ENCODE results near the gene KIR2DL4.
"Not testable (repeated sequence)": the region's sequence is repeated elsewhere in the genome, so short reads cannot be mapped to it uniquely, and the experiment has no call there.

The KIR2DL4 gene

DNA sequence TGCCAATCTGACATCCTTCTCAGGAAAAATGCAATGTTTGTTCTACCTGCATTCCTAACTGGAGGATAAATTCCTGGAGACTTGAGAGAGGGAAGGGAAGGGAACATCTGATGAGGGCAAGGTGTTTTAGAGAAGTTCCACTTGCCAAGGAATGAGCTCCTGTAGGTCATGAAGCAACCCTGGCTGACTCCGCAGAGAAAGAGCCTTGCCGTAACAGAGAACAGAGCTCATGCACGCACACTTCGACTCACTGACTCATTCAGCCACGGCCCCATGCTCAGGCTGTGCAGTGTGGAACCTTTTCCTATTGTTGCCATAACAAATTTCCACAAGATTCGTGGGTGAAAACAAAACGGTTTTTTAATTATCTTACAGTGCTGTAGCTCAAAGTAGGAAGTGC is 24.5 kb upstream of the KIR2DL4 start:
- H3K27ac ChIP-seq, result peak overlapping the region; percentile 60
- not testable (repeated sequence) for H3K9me3 ChIP-seq; H3K4me1 ChIP-seq (ENCODE audit: control insufficient read depth in 1 of 2, insufficient read depth in 1 of 2, low read depth in 1 of 2, low read length in 1 of 2)

DNA sequence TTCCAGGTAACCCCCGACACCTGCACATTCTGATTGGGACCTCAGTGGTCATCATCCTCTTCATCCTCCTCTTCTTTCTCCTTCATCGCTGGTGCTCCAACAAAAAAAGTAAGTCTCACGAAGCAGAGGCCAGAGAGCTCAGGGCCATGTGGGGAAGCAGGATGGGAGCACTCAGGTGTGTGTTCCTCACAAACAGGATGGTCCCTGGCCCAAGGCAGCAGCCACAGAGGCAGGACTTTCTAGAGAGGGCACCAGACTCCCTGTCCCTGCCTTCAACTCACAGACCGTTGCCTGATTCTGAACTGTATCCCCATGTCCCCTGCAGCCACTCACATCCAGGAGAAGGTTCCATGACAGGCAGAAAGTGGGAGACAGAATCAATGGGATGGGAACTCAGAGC is 20.5 kb upstream of the KIR2DL4 start:
- H3K4me3 ChIP-seq (ENCODE audit: low read depth in 1 of 2, low read length in 1 of 2); H3K27ac ChIP-seq; H3K36me3 ChIP-seq; H3K27me3 ChIP-seq; H3K9me3 ChIP-seq: not testable (repeated sequence)
- H3K4me1 ChIP-seq (ENCODE audit: control insufficient read depth in 1 of 2, insufficient read depth in 1 of 2, low read depth in 1 of 2, low read length in 1 of 2), result peaks cover 9 to 12% of the 10 kb centered on the region in 2 experiments

More for the DNA sequence above, 24.5 kb upstream of the KIR2DL4 start:
- not testable (repeated sequence) for H3K36me3 ChIP-seq; H3K27me3 ChIP-seq; H3K4me3 ChIP-seq (ENCODE audit: low read depth in 1 of 2, low read length in 1 of 2)

DNA sequence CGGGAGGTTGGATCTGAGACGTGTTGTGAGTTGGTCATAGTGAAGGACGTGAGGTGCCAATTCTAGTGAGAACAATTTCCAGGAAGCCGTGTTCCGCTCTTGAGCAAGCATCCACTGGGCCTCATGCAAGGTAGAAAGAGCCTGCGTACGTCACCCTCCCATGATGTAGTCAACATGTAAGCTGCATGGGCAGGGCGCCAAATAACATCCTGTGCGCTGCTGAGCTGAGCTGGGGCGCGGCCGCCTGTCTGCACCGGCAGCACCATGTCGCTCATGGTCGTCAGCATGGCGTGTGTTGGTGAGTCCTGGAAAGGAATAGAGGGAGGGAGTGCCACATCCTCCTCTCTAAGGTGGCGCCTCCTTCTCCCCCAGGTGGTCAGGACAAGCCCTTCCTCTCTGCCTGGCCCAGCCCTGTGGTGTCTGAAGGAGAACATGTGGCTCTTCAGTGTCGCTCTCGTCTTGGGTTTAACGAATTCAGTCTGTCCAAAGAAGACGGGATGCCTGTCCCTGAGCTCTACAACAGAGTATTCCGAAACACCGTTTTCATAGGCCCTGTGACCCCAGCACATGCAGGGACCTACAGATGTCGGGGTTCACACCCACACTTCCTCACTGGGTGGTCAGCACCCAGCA is 17.2 kb upstream of the KIR2DL4 start:
- not testable (repeated sequence) for H3K9me3 ChIP-seq

DNA sequence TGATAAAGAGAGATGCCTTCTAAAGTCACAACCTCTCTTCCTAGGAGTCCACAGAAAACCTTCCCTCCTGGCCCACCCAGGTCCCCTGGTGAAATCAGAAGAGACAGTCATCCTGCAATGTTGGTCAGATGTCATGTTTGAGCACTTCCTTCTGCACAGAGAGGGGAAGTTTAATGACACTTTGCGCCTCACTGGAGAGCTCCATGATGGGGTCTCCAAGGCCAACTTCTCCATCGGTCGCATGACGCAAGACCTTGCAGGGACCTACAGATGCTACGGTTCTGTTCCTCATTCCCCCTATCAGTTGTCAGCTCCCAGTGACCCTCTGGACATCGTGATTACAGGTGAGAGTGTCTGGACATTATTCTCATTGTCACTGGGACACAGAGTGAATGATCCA is 15.3 kb upstream of the KIR2DL4 start:
- not testable (repeated sequence) for H3K36me3 ChIP-seq; H3K4me3 ChIP-seq (ENCODE audit: low read depth in 1 of 2, low read length in 1 of 2); H3K9me3 ChIP-seq
- Histone ChIP-seq H3K4me1 (ENCODE audit: control insufficient read depth in 1 of 2, insufficient read depth in 1 of 2, low read depth in 1 of 2, low read length in 1 of 2) (peaks cover 29 to 31% of the 10 kb centered on the region in 2 experiments), H3K27me3 (peaks cover 16% of the 10 kb centered on the region), H3K27ac (peak overlapping the region; percentile 78)

More for the DNA sequence above, 17.2 kb upstream of the KIR2DL4 start:
- H3K27me3 ChIP-seq; H3K4me3 ChIP-seq (ENCODE audit: low read depth in 1 of 2, low read length in 1 of 2); H3K27ac ChIP-seq; H3K36me3 ChIP-seq: not testable (repeated sequence)
- peaks cover 17 to 22% of the 10 kb centered on the region in 2 experiments for H3K4me1 ChIP-seq (ENCODE audit: control insufficient read depth in 1 of 2, insufficient read depth in 1 of 2, low read depth in 1 of 2, low read length in 1 of 2)

DNA sequence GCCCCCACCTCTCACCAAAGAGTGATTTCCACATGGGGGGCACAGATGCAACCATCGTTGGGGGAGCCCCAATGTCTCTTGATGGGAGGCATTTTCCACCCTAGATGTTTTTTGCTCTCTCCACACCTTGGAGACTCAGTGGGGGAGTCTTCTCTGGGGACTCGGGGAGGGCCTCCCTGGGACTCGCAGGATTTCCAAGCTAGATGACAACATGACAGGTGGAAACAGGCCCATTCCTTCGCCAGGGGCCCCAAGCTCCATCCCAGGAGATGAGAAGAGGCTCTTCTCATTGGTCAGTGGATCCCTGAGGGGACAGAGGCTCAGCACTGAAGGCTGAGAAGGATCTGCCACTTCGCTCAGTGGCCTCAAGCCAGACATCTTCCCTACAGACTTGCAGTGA is 12.7 kb upstream of the KIR2DL4 start:
- Histone ChIP-seq H3K9me3 (no peaks in the 10 kb centered on the region), H3K27me3 (peaks cover 11% of the 10 kb centered on the region), H3K4me1 (ENCODE audit: control insufficient read depth in 1 of 2, insufficient read depth in 1 of 2, low read depth in 1 of 2, low read length in 1 of 2) (peaks cover 31 to 34% of the 10 kb centered on the region in 2 experiments), H3K4me3 (ENCODE audit: low read depth in 1 of 2, low read length in 1 of 2) (no peak overlapping the region), H3K36me3 (no peaks in the 10 kb centered on the region), H3K27ac (no peak overlapping the region)
- TF ChIP-seq, protein P1, sequence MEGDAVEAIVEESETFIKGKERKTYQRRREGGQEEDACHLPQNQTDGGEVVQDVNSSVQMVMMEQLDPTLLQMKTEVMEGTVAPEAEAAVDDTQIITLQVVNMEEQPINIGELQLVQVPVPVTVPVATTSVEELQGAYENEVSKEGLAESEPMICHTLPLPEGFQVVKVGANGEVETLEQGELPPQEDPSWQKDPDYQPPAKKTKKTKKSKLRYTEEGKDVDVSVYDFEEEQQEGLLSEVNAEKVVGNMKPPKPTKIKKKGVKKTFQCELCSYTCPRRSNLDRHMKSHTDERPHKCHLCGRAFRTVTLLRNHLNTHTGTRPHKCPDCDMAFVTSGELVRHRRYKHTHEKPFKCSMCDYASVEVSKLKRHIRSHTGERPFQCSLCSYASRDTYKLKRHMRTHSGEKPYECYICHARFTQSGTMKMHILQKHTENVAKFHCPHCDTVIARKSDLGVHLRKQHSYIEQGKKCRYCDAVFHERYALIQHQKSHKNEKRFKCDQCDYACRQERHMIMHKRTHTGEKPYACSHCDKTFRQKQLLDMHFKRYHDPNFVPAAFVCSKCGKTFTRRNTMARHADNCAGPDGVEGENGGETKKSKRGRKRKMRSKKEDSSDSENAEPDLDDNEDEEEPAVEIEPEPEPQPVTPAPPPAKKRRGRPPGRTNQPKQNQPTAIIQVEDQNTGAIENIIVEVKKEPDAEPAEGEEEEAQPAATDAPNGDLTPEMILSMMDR (IDR thresholded peaks at IDR 0.05), result no peak

DNA sequence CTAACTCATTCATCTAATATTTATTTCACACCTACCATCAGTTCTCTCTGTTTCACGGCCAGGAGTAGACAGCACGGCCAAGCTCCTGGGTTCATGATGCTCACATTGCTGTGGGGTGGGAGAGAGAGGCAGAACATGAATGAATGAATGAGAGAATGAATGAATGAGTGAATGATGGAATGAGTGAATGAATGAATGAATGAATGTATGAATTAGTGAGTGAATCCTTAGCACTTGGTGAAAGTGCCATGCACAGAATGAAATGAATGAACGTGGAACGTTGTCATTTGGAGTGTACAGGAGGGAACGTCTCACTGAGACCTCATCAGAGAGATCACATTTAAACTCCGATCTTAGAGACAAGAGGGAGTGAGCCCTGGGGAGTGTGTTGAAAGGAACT is 11.9 kb upstream of the KIR2DL4 start:
- Histone ChIP-seq H3K4me3 (ENCODE audit: low read depth in 1 of 2, low read length in 1 of 2) (no peak overlapping the region), H3K27me3 (peaks cover 11% of the 10 kb centered on the region), H3K4me1 (ENCODE audit: control insufficient read depth in 1 of 2, insufficient read depth in 1 of 2, low read depth in 1 of 2, low read length in 1 of 2) (peaks cover 31 to 34% of the 10 kb centered on the region in 2 experiments), H3K36me3 (no peaks in the 10 kb centered on the region), H3K9me3 (no peaks in the 10 kb centered on the region), H3K27ac (no peak overlapping the region)
- TF ChIP-seq, protein P1 (IDR thresholded peaks at IDR 0.05), result no peak

DNA sequence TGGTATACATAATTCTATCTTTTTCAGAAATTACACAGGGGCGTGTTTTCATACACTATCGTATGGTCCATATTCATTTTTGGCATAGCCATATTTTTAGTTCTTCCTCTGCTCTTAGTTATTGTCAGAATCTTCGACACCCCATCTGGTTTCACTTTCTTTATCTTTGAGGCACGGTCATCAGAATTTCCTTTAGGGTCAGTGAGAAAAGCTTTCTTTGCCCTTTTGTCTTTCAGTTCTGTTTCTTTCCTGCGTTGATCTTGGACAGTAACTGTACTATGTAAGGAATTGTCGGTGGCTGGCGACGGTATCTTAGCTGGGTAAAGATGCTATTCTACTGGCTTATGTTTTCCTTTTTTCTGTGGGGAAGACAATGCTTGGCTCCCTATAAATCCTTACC is 10.6 kb upstream of the KIR2DL4 start:
- peaks cover 23% of the 10 kb centered on the region in 2 experiments for H3K4me1 ChIP-seq (ENCODE audit: control insufficient read depth in 1 of 2, insufficient read depth in 1 of 2, low read depth in 1 of 2, low read length in 1 of 2)
- H3K36me3 ChIP-seq, result no peaks in the 10 kb centered on the region
- H3K4me3 ChIP-seq (ENCODE audit: low read depth in 1 of 2, low read length in 1 of 2), result peak overlapping the region; percentile 44 to 54

More for the DNA sequence above, 10.6 kb upstream of the KIR2DL4 start:
- no peaks in the 10 kb centered on the region for H3K9me3 ChIP-seq
- TF ChIP-seq, protein P1 (IDR thresholded peaks at IDR 0.05), result no peak
- H3K27me3 ChIP-seq, result peaks cover 11% of the 10 kb centered on the region
- H3K27ac ChIP-seq, result peak overlapping the region; percentile 64

All from neutrophil (primary cell).